ENCODE data around the gene RAI1. TPM values are rescaled to one million over a fixed set of nuclear protein-coding genes. Genes with fewer than 3 reads are reported as not detected.

Gene RAI1
- total RNA-seq, 1 donor from 2014 or later, result 40.1 TPM

DNA sequence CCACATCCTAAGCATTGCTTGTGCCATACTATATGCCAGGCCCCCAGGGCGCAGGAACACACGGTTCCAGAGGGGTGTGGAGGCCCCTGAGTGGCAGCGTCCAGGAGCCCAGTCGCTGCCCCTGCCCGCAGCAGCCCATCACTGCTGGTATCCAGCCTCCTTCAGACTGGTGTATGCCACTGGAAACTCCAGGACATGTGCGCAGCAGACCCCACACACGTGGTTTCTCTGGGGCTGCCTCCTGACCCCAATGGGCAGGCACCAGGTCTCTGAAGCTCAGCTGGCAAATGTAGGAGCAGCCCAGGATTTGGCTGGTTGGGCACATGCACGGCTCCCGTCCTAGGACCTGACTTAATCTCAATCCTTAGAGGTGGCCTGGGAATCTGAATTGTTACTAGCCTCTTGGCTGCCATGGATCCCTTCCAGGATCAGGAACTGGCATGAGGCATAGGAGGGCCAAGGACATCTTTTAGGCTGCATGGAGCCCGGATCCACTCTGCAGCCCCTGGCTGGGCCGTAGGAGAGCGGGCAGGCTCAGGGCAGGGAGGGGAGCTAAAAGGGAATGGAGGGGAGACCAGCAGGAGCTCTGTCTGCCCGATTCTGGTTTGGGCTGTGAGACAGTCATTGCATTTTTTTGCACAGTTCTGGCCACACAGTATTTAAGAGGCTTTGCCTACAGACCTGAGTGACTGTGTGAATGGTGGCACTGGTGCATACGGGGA, 62.3 kb downstream of the RAI1 start:
- TF ChIP-seq, protein P1, sequence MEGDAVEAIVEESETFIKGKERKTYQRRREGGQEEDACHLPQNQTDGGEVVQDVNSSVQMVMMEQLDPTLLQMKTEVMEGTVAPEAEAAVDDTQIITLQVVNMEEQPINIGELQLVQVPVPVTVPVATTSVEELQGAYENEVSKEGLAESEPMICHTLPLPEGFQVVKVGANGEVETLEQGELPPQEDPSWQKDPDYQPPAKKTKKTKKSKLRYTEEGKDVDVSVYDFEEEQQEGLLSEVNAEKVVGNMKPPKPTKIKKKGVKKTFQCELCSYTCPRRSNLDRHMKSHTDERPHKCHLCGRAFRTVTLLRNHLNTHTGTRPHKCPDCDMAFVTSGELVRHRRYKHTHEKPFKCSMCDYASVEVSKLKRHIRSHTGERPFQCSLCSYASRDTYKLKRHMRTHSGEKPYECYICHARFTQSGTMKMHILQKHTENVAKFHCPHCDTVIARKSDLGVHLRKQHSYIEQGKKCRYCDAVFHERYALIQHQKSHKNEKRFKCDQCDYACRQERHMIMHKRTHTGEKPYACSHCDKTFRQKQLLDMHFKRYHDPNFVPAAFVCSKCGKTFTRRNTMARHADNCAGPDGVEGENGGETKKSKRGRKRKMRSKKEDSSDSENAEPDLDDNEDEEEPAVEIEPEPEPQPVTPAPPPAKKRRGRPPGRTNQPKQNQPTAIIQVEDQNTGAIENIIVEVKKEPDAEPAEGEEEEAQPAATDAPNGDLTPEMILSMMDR (IDR thresholded peaks at IDR 0.05), result no peak
- Mint-ChIP-seq H3K9me3 (ENCODE audit: unreplicated experiment) (no peaks in the 10 kb centered on the region), H3K27me3 (ENCODE audit: unreplicated experiment) (no peaks in the 10 kb centered on the region), H3K36me3 (ENCODE audit: unreplicated experiment) (no peaks in the 10 kb centered on the region), H3K4me1 (ENCODE audit: unreplicated experiment) (peaks cover 66% of the 10 kb centered on the region), H3K4me3 (ENCODE audit: unreplicated experiment) (no peak overlapping the region), H3K27ac (ENCODE audit: unreplicated experiment) (no peak overlapping the region)
- no peak for DNase-seq (ENCODE audit: extremely low spot score, unreplicated experiment)

DNA sequence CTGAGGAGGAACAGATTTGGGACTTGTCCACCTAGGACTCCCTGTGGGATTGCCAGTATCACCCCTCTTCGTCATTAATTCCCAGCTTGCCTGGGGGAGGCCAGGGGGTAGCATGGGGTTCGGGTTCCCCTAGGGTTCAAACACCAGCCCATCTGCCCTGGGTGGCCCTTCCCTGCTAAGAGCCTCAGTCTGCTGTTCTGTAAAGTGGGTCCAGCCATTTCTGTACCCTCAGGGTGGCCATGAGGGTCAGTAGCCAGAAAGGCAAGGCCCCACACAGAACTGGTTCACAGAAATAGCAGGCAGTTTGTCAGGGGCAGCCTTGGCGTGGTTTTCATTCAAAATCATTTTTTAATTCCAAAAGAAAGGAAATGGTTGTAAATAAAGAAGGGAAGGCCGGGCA, 62.9 kb downstream of the RAI1 start:
- peaks cover 64% of the 10 kb centered on the region for H3K4me1 Mint-ChIP-seq (ENCODE audit: unreplicated experiment)
- no peak for DNase-seq (ENCODE audit: extremely low spot score, unreplicated experiment)
- no peaks in the 10 kb centered on the region for H3K9me3 Mint-ChIP-seq (ENCODE audit: unreplicated experiment)
- no peaks in the 10 kb centered on the region for H3K36me3 Mint-ChIP-seq (ENCODE audit: unreplicated experiment)
- no peak overlapping the region for H3K27ac Mint-ChIP-seq (ENCODE audit: unreplicated experiment)
- TF ChIP-seq, protein P1 (IDR thresholded peaks at IDR 0.05), result no peak
- no peak overlapping the region for H3K4me3 Mint-ChIP-seq (ENCODE audit: unreplicated experiment)
- H3K27me3 Mint-ChIP-seq (ENCODE audit: unreplicated experiment), result no peaks in the 10 kb centered on the region

DNA sequence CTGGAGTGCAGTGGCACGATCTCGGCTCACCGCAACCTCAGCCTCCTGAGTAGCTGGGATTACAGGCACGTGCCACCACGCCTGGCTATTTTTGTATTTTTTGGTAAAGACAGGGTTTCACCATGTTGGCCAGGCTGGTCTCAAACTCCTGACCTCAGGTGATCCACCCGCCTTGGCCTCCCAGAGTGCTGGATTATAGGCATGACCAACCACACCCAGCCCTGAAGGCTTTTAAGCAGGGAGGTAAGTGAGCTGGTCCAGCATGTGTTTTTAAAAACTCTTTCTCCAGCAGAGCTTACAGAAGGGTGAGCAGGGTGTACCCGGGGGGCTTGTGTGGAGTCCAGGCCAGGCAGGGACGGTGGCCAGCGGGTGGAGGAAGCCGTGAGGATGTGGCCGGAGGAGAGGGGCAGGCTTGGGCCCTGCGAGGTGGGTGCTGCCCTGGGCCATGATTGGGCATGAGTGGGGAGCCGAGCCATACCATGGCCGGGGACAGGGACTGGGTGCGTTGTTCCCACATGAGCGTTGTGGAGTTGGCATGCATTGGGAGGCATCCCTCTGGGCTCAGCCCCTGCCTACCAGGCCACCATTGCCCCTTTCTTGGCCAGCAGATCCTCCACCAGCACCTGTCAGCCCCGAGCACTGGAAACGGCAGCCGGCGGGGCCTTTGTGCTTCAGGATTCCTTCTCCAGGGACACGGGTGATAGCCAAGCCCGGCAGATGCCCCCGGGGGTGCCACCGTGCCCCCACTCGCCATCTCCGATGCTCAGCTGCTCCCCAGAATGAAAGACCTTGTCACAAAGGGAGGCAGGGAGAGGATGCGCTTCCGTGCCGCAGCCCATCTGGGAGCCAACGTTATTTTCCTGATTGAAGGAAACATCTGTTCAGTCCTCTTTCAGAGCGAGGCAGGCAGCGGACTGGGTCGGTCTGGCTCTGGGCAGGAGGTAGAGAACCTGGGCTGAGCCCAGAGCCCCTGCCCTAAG, 64.5 kb downstream of the RAI1 start:
- TF ChIP-seq, protein P1 (IDR thresholded peaks at IDR 0.05), result no peak
- peaks cover 60% of the 10 kb centered on the region for H3K4me1 Mint-ChIP-seq (ENCODE audit: unreplicated experiment)
- no peaks in the 10 kb centered on the region for H3K27me3 Mint-ChIP-seq (ENCODE audit: unreplicated experiment)
- H3K4me3 Mint-ChIP-seq (ENCODE audit: unreplicated experiment), result no peak overlapping the region
- no peaks in the 10 kb centered on the region for H3K9me3 Mint-ChIP-seq (ENCODE audit: unreplicated experiment)
- H3K27ac Mint-ChIP-seq (ENCODE audit: unreplicated experiment), result no peak overlapping the region
- no peaks in the 10 kb centered on the region for H3K36me3 Mint-ChIP-seq (ENCODE audit: unreplicated experiment)
- DNase-seq (ENCODE audit: extremely low spot score, unreplicated experiment), result no peak

DNA sequence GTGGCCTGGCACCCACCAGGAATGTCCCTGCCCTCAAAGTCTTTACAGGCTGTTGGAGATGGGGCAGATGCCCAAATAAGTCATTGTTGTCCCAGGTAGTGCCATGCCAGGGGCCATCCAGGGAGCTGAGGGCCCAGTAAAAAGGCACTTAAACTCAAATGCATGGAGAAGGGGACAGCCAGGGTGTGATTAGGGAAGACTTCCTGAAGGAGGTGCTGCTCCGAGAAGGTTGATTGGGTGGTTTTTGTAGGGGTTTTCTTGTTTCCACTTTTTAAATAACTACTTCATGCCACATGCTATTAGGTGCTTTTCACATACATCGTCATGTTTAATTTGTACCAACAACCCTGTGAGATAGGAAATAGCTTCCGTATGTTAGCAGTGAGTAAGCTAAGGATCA, 66.9 kb downstream of the RAI1 start:
- TF ChIP-seq, protein P1 (IDR thresholded peaks at IDR 0.05), result peak; percentile 22
- H3K4me3 Mint-ChIP-seq (ENCODE audit: unreplicated experiment), result no peak overlapping the region
- no peaks in the 10 kb centered on the region for H3K9me3 Mint-ChIP-seq (ENCODE audit: unreplicated experiment)
- no peaks in the 10 kb centered on the region for H3K36me3 Mint-ChIP-seq (ENCODE audit: unreplicated experiment)
- H3K27me3 Mint-ChIP-seq (ENCODE audit: unreplicated experiment), result no peaks in the 10 kb centered on the region
- H3K4me1 Mint-ChIP-seq (ENCODE audit: unreplicated experiment), result peaks cover 58% of the 10 kb centered on the region
- peak overlapping the region; percentile 2 for H3K27ac Mint-ChIP-seq (ENCODE audit: unreplicated experiment)
- DNase-seq (ENCODE audit: extremely low spot score, unreplicated experiment), result no peak

DNA sequence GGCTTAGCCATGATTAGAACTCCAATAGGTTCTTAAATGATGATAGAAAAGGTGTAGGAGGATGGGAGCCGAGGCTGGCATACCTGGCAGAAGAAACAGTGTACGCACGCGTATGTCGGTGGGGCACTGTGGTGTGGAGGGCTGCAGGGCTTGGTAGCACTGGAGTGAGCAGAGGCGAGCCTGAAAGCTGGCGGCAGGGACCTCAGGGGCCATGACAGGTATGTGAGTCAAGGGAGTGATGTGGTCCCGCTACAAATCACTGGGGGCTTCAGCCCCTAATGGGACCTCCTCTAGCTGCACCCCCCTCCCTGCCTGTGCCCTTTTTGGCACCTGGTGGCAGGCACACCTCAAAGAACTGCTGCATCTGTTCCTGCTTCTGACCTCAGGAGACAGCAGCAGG, 67.3 kb downstream of the RAI1 start:
- no peak overlapping the region for H3K4me3 Mint-ChIP-seq (ENCODE audit: unreplicated experiment)
- no peaks in the 10 kb centered on the region for H3K36me3 Mint-ChIP-seq (ENCODE audit: unreplicated experiment)
- no peaks in the 10 kb centered on the region for H3K9me3 Mint-ChIP-seq (ENCODE audit: unreplicated experiment)

More for the DNA sequence above, 67.3 kb downstream of the RAI1 start:
- peaks cover 62% of the 10 kb centered on the region for H3K4me1 Mint-ChIP-seq (ENCODE audit: unreplicated experiment)
- peak overlapping the region; percentile 2 for H3K27ac Mint-ChIP-seq (ENCODE audit: unreplicated experiment)
- H3K27me3 Mint-ChIP-seq (ENCODE audit: unreplicated experiment), result no peaks in the 10 kb centered on the region
- TF ChIP-seq, protein P1 (IDR thresholded peaks at IDR 0.05), result no peak
- no peak for DNase-seq (ENCODE audit: extremely low spot score, unreplicated experiment)
